ENCODE results near the gene E2F6. TPM values are rescaled to one million over a fixed set of nuclear protein-coding genes. Genes with fewer than 3 reads are reported as not detected.

Gene E2F6
- total and polyA plus RNA-seq, 2 of the 13 experiments (the other 11 are each of a cell fraction or from before 2014, with no cell fraction given), result 27.3 to 36.0 TPM

DNA sequence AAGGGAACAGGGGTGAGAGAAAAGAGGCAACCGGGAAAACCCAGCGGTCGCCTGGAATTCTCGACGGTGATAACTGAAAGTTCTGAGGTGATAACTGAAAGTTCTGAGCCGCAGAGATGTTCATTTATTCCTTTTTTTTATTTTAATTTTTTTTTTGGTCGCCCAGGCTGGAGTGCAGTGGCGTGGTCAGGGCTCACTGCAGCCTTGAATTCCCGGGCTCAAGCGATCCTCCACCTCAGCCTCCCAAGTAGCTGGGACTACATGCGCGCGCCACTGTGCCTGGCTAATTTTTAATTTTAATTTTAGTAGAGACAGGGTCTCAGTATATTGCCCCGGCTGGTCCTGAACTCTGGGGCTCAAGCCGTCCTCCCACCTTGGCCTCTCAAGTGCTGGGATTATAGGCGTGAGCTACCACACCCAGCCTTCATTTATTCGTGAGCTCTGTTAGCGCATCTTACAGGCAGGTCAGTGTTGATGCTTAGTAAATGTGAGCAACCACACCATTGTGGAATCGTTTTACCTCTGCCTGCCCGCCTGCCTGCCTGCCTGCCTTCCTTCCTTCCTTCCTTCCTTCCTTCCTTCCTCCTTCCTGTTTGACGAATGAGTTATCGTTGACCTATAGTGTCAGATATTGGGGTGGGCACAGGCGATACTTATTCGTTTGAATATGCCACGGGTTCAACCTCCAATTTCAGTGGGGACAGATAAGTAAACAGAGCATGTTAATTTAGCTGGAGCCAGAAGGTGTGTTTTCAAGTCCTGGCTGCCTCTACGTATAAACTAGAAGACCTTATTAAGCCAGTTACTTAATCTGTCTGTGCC is 557 bp upstream of the E2F6 start (continued):
- TF ChIP-seq NFYB (CRISPR knock-in tag; IDR thresholded peaks at IDR 0.05) (no peak), NFRKB (IDR thresholded peaks at IDR 0.05) (no peak), ESRRA (CRISPR knock-in tag; IDR thresholded peaks at IDR 0.05; ENCODE audit: low read depth) (no peak), ELF4 (CRISPR knock-in tag; IDR thresholded peaks at IDR 0.05; ENCODE audit: borderline replicate concordance) (0 out of 2 replicates have a peak, but pooled peaks have one; percentile 48), TSC22D2 (CRISPR knock-in tag; IDR thresholded peaks at IDR 0.05; ENCODE audit: borderline replicate concordance) (no peak), POLR2AphosphoS5 (IDR thresholded peaks at IDR 0.05; ENCODE audit: low read depth, low read length) (peak; percentile 14; the same call in 1 of the 2 replicates), FOXJ3 (CRISPR knock-in tag; IDR thresholded peaks at IDR 0.05; ENCODE audit: borderline replicate concordance) (peak; percentile 49; the same call in 1 of the 2 replicates), EED (CRISPR knock-in tag; IDR thresholded peaks at IDR 0.05) (peak; percentile 49; the same call in 1 of the 2 replicates), NR2F6 (IDR thresholded peaks at IDR 0.05) (no peak), NR2F6 (CRISPR knock-in tag; IDR thresholded peaks at IDR 0.05) (no peak), ZNF460 (CRISPR knock-in tag; IDR thresholded peaks at IDR 0.05; ENCODE audit: borderline replicate concordance) (0 out of 2 replicates have a peak, but pooled peaks have one; percentile 53), POLR2A (IDR thresholded peaks at IDR 0.05; ENCODE audit: insufficient read depth in 1 of 2, low read depth in 2 of 2, low read length in 2 of 2) (0 out of 4 replicates have a peak, but pooled peaks of 1 of the 2 experiments have one; percentile 21), LCORL (IDR thresholded peaks at IDR 0.05) (0 out of 2 replicates have a peak, but pooled peaks have one; percentile 23), LCORL (CRISPR knock-in tag; IDR thresholded peaks at IDR 0.05) (no peak), ZBTB38 (CRISPR knock-in tag; IDR thresholded peaks at IDR 0.05) (peak; percentile 15; the same call in 1 of the 2 replicates), YEATS4 (CRISPR knock-in tag; IDR thresholded peaks at IDR 0.05; ENCODE audit: borderline replicate concordance) (no peak), ZNF335 (CRISPR knock-in tag; IDR thresholded peaks at IDR 0.05) (no peak), NFE2L2 (IDR thresholded peaks at IDR 0.05; ENCODE audit: low read length) (0 out of 2 replicates have a peak, but pooled peaks have one; percentile 5), MTF1 (CRISPR knock-in tag; IDR thresholded peaks at IDR 0.05) (no peak), FOXM1 (CRISPR knock-in tag; IDR thresholded peaks at IDR 0.05) (no peak)
- TF ChIP-seq, protein P1, sequence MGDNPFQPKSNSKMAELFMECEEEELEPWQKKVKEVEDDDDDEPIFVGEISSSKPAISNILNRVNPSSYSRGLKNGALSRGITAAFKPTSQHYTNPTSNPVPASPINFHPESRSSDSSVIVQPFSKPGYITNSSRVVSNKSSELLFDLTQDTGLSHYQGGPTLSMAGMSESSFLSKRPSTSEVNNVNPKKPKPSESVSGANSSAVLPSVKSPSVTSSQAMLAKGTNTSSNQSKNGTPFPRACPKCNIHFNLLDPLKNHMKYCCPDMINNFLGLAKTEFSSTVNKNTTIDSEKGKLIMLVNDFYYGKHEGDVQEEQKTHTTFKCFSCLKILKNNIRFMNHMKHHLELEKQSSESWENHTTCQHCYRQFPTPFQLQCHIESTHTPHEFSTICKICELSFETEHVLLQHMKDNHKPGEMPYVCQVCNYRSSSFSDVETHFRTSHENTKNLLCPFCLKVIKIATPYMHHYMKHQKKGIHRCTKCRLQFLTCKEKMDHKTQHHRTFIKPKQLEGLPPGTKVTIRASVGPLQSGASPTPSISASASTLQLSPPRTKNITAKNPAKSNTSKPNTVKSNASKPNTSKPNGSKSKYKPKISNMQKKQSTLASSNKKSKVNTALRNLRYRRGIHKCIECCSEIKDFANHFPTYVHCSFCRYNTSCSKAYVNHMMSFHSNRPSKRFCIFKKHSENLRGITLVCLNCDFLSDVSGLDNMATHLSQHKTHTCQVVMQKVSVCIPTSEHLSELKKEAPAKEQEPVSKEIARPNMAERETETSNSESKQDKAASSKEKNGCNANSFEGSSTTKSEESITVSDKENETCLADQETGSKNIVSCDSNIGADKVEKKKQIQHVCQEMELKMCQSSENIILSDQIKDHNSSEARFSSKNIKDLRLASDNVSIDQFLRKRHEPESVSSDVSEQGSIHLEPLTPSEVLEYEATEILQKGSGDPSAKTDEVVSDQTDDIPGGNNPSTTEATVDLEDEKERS (CRISPR knock-in tag; IDR thresholded peaks at IDR 0.05), result no peak
- TF ChIP-seq, protein P2, sequence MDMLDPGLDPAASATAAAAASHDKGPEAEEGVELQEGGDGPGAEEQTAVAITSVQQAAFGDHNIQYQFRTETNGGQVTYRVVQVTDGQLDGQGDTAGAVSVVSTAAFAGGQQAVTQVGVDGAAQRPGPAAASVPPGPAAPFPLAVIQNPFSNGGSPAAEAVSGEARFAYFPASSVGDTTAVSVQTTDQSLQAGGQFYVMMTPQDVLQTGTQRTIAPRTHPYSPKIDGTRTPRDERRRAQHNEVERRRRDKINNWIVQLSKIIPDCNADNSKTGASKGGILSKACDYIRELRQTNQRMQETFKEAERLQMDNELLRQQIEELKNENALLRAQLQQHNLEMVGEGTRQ (IDR thresholded peaks at IDR 0.05; ENCODE audit: low read depth, low read length), result no peak
- TF ChIP-seq, protein P2 (CRISPR knock-in tag; IDR thresholded peaks at IDR 0.05; ENCODE audit: borderline replicate concordance), result 0 out of 2 replicates have a peak, but pooled peaks have one; percentile 42
- TF ChIP-seq, protein P3, sequence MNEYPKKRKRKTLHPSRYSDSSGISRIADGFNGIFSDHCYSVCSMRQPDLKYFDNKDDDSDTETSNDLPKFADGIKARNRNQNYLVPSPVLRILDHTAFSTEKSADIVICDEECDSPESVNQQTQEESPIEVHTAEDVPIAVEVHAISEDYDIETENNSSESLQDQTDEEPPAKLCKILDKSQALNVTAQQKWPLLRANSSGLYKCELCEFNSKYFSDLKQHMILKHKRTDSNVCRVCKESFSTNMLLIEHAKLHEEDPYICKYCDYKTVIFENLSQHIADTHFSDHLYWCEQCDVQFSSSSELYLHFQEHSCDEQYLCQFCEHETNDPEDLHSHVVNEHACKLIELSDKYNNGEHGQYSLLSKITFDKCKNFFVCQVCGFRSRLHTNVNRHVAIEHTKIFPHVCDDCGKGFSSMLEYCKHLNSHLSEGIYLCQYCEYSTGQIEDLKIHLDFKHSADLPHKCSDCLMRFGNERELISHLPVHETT (CRISPR knock-in tag; conservative IDR thresholded peaks at IDR 0.05), result no peak
- TF ChIP-seq, protein P4, sequence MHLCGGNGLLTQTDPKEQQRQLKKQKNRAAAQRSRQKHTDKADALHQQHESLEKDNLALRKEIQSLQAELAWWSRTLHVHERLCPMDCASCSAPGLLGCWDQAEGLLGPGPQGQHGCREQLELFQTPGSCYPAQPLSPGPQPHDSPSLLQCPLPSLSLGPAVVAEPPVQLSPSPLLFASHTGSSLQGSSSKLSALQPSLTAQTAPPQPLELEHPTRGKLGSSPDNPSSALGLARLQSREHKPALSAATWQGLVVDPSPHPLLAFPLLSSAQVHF (CRISPR knock-in tag; IDR thresholded peaks at IDR 0.05), result peak; percentile 62; the same call in 1 of the 2 replicates

Data from HepG2 (cell line).